HEK293T (cell line): ENCODE measurements around the gene FUT3.
"Not testable (repeated sequence)": the region's sequence is repeated elsewhere in the genome, so short reads cannot be mapped to it uniquely, and the experiment has no call there.

Source experiments
- CTCF ChIA-PET: fragments of 350-600 bp; formaldehyde crosslinking; extraction: SDS; loops from one replicate; lab custom pipeline; 2021; ENCODE audit warnings: antibody characterized with exemption, inconsistent platforms; lab: Yijun Ruan, JAX
- POLR2A ChIA-PET: fragments of 350-600 bp; formaldehyde crosslinking; extraction: SDS; loops from one replicate; lab custom pipeline; 2020; ENCODE audit warnings: antibody characterized with exemption, inconsistent platforms; lab: Yijun Ruan, JAX
- DNase-seq: peaks from one replicate; pipeline ENCODE4 v3.0.0; 2012; ENCODE audit warnings: mixed read lengths; ENCODE audit errors: extremely low spot score
- ARNT ChIP-seq: fragments of 450-650 bp; IDR thresholded peaks from 2 replicates; pipeline ENCODE4 v1.6.1; 2017; ENCODE audit warnings: mild to moderate bottlenecking
- BHLHE40 ChIP-seq: fragments of 450-650 bp; IDR thresholded peaks from 2 replicates; pipeline ENCODE4 v1.6.1; 2016; ENCODE audit warnings: mild to moderate bottlenecking, moderate library complexity, borderline replicate concordance
- CTBP1 ChIP-seq: fragments of 450-650 bp; IDR thresholded peaks from 2 replicates; pipeline ENCODE4 v1.6.1; 2016; ENCODE audit warnings: borderline replicate concordance
- ELF4 ChIP-seq: fragments of 450-650 bp; IDR thresholded peaks from 2 replicates; pipeline ENCODE4 v1.6.1; 2017; ENCODE audit warnings: antibody characterized with exemption
- FOXA1 ChIP-seq: fragments of 450-650 bp; IDR thresholded peaks from 2 replicates; pipeline ENCODE4 v1.6.1; 2016; ENCODE audit warnings: mild to moderate bottlenecking
- FOXK2 ChIP-seq: fragments of 450-650 bp; IDR thresholded peaks from 2 replicates; pipeline ENCODE4 v1.6.1; 2016; ENCODE audit warnings: mild to moderate bottlenecking
- FOXM1 ChIP-seq: fragments of 450-650 bp; IDR thresholded peaks from 2 replicates; pipeline ENCODE4 v1.6.1; 2017; ENCODE audit warnings: mild to moderate bottlenecking, borderline replicate concordance
- HDGF ChIP-seq: fragments of 450-650 bp; IDR thresholded peaks from 2 replicates; pipeline ENCODE4 v1.6.1; 2017; ENCODE audit warnings: antibody characterized with exemption, borderline replicate concordance
- L3MBTL2 ChIP-seq: fragments of 450-650 bp; conservative IDR thresholded peaks from 2 replicates; pipeline ENCODE4 v1.6.1; 2016; ENCODE audit warnings: mild to moderate bottlenecking
- LEF1 ChIP-seq: fragments of 450-650 bp; IDR thresholded peaks from 2 replicates; pipeline ENCODE4 v1.6.1; 2017; ENCODE audit warnings: mild to moderate bottlenecking, borderline replicate concordance
- NFRKB ChIP-seq: fragments of 450-650 bp; IDR thresholded peaks from 2 replicates; pipeline ENCODE4 v1.6.1; 2016; ENCODE audit warnings: mild to moderate bottlenecking, moderate library complexity
- SUZ12 ChIP-seq: fragments of 450-650 bp; IDR thresholded peaks from 2 replicates; pipeline ENCODE4 v1.6.1; 2016; ENCODE audit warnings: mild to moderate bottlenecking
- ZNF384 ChIP-seq: fragments of 450-650 bp; IDR thresholded peaks from 2 replicates; pipeline ENCODE4 v1.6.1; 2016
- TF ChIP-seq, protein P1 (sequence below): fragments of 450-650 bp; IDR thresholded peaks from 2 replicates; pipeline ENCODE4 v1.6.1; 2016

FUT3 gene

DNA sequence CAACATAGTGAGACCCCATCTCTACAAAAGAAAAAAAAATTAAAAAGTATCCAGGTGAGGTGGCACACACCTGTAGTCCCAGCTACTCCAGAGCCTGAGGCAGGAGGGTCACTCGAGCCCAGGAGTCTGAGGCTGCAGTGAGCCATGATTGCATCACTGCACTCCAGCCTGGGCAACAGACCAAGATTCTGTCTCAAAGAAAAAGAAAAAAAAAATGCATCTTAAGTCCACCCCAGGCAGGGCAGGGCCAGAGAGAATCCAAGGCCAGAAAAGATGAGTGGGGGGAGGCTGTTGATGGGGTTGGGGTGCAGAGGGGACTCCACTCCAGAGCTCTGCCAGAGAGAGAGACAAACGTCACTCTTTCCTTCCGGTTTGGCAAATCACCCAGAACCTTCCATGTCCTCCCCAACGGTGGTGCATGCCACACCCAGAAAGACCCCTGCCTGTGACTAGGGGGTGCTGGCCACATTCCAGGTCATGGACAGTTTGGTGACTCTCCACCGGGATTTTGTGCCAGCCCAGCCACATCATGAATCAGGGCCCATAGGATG lies 431 bp downstream of the FUT3 start:
- TF ChIP-seq FOXM1 (no peak), L3MBTL2 (no peak), FOXK2 (no peak), HDGF (no peak), ELF4 (no peak), ARNT (no peak), SUZ12 (no peak), CTBP1 (no peak), FOXA1 (no peak)
- ChIA-PET CTCF (no interaction called here), POLR2A (interaction anchor here (1.9 kb wide), 1 partner anchor 23 kb away, joined by 7 read pairs; no protein-coding TSS in a partner anchor)
- no peak for DNase-seq

DNA sequence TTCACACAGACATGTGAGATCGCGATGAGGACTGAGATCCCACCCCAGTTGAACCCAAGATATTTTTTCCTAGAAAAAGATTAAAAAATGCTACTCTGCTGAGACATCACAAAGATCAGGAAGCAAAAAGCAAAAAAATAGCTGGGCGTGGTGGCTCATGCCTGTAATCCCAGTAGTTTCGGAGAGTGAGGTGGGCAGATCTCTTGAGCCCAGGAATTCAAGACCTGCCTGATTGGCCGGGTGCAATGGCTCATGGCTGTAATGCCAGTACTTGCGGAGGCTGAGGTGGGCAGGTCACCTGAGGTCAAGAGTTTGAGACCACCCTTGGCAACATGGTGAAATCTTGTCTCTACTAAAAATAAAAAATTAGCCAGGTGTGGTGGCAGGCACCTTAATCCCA lies 1.1 kb downstream of the FUT3 start:
- TF ChIP-seq NFRKB (no peak), ARNT (no peak), ZNF384 (no peak), FOXA1 (no peak), LEF1 (no peak), BHLHE40 (no peak), SUZ12 (no peak), L3MBTL2 (no peak), FOXK2 (no peak), FOXM1 (no peak)
- TF ChIP-seq, protein P1, sequence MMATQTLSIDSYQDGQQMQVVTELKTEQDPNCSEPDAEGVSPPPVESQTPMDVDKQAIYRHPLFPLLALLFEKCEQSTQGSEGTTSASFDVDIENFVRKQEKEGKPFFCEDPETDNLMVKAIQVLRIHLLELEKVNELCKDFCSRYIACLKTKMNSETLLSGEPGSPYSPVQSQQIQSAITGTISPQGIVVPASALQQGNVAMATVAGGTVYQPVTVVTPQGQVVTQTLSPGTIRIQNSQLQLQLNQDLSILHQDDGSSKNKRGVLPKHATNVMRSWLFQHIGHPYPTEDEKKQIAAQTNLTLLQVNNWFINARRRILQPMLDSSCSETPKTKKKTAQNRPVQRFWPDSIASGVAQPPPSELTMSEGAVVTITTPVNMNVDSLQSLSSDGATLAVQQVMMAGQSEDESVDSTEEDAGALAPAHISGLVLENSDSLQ: no peak
- no peak for DNase-seq
- CTCF ChIA-PET: no interaction called here
- POLR2A ChIA-PET: interaction anchor here (1.9 kb wide), 1 partner anchor 22 kb away, joined by 7 read pairs; no protein-coding TSS in a partner anchor

DNA sequence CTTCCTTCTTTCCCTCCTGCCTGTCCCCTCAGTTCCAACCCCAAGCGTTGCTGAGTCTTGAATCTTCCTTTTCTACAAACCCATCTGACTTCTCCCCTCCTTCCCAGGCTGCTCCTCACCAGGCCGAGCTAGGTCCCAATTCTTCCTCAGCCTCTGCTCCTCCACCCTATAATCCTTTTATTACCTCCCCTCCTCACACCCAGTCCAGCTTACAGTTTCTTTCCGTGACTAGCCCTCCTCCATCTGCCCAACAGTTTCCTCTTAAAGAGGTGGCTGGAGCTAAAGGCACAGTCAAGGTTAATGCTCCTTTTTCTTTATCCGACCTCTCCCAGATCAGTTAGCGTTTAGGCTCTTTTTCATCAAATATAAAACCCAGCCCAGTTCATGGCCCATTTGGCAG lies 2.6 kb downstream of the FUT3 start:
- POLR2A ChIA-PET, DNase-seq: not testable (repeated sequence)
- CTCF ChIA-PET: interaction anchor here (0.7 kb wide), 1 partner anchor 16 kb away, joined by 3 read pairs; no protein-coding TSS in a partner anchor

DNA sequence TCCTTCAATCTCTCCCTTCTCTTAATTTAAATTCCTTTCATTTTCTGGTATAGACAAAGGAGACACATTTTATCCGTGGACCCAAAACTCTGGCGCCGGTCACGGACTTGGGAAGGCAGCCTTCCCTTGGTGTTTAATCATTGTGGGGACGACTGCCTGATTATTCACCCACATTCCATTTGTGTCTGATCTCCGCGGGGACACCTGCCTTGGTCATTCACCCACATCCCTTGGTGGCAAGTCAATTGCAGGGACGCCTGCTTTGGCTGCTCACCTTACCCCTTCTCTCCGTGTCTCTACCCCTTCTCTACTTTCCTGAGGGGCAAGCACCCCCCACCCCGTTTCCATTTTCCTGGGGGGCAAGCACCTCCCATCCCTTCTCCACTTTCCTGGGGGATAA lies 3.4 kb downstream of the FUT3 start:
- DNase-seq, CTCF ChIA-PET, POLR2A ChIA-PET: not testable (repeated sequence)

DNA sequence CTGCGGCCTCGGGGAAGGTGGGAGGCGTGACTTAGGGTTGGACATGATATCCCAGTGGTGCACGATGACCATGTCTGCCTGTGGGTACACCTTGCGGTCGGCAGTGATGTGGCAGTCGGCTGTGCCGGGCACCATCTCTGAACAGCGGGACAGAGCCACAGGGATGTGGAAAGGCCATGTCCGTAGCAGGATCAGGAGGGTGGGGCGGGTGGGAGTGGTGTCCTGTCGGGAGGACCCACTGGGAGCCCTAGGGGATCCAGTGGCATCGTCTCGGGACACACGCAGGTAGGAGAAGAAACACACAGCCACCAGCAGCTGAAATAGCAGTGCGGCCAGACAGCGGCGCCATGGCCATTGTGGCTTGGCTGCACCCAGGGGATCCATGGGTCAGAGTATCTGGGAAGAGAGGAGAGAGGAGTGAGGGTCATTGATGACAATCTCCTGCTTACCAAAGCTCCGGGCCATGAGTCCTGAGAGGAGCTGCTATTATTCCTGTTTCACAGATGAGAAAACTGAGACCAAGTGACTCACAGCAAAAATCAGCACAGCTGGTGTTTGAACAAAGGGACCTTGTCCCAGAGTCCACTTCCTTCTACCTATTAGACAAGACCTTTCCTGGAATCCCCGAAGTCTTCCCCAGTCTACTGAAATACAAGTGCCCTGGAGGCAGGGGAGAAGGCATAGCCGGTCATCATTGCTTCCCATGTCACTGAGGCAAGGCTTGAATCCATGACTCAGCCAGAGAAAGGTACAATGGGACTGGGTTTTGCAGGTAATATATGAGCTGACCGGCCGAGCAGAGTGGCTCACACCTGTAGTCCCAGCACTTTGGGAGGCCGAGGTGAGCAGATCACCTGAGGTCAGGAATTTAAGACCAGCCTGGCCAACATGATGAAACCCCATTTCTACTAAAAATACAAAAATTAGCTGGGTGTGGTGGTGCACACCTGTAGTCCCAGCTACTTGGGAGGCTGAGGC lies 6.5 kb downstream of the FUT3 start:
- TF ChIP-seq NFRKB (no peak), SUZ12 (no peak), FOXK2 (no peak), FOXA1 (no peak), HDGF (no peak), ARNT (no peak)
- ChIA-PET CTCF (no interaction called here), POLR2A (no interaction called here)
- no peak for DNase-seq

DNA sequence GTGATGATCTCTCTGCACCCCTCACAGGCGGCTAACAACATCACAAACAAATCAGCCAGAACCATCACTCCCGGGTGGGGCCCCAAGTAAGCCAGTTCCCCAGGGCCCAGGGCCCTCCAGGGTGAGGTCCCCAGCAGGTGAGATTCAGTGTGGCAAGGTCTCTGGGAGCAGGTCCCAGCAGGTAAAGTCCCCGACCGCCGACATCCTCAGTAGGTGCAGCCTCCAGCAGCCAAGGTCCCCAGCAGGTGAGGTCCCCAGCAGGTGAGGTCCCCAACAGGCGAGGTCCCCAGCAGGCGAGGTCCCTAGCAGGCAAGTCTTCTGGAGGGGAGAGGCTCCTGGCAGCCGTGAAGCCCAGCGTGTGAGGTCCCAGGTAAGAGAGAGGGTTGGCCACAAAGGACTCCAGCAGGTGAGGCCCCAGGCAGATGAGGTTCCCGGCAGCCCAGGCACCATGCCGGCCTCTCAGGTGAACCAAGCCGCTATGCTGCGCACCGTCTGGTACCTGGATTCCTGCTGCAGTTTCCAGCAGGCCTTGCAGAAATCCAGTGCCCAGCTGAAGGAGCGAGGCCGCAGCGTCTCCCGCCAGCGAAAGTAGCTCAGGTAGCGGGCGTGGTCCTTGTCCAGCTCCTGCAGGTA lies 7.8 kb downstream of the FUT3 start:
- DNase-seq: no peak
- CTCF ChIA-PET: interaction anchor here (0.6 kb wide), 1 partner anchor 137 kb away, joined by 7 read pairs; no protein-coding TSS in a partner anchor
- TF ChIP-seq FOXM1: no peak
- no peak for TF ChIP-seq ELF4
- POLR2A ChIA-PET: no interaction called here

DNA sequence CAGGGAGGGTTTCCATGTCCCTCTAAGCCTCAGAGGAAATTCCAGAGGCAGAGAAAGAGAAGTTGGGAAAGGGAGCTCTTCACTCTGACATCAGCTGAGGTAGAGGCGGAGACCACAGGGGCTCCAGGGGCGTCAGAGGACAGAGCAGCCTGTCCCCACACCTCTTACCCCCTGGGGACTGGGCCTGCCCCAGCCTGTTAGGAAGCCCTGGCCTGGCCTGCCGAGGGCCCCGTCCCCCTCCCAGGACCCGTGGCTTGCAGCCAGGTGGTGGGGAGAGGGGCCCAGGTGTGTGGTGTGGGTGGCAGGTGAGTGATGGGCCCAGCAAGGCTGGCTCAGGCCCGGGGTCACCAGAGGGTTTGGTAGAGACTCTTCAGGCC lies 9.5 kb downstream of the FUT3 start:
- CTCF ChIA-PET, DNase-seq: not testable (repeated sequence)
- POLR2A ChIA-PET: interaction anchor here (0.5 to 2.4 kb wide), 2 partner anchors 13 to 1522 kb away, joined by 3 to 8 read pairs; no protein-coding TSS in a partner anchor

DNA sequence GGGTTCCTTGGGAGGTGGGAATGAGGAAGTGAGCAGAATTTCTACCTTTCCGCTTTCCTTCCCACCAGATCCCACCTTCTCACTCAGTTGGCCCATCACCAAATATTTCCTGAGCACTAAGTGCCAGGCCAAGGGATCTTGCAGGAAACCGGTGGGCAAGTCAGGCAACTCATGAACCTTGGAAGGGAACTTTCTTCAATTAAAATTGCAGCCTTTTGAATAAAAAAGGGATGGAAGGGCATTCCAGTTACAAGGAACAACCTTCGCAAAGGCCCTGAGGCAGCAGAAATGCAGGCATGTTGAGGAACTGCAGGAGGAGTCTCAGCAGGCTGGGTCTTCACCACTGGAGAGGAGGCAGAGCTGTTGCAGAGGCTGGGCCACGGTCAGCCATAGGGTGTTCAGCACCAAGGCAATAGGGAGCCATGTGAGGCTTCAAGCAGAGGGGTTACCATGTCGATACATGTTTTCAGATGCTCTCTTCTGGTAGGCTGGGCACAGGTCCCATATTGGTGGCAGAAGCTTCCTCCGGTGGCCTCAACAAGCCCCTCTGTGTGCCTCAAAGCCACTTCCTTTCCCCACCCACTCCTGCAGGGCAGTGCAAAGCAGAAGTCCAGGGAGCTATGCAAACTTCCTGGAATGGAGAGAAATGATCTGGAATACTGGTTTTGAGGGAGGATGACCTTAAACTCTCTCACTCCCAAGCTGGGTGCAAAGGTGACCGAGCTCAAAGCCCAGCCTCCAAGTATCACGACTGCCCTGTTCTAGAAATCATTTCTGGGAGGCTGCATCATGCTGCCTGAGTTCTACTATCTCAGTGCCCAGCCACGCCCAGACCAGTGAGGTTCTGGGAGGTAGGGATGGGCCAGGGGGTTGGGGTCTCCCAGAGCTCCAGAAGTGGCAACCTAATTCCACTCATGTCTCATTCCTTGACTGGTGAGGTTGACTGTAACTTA lies 11.9 kb downstream of the FUT3 start, which contains the start of gene FUT6:
TSS of gene FUT6 (minus strand) at position 638 of the 953 bp plus-strand sequence. CDS start 7,135 bp downstream, outside the sequence.
- TF ChIP-seq CTBP1 (no peak), L3MBTL2 (no peak), LEF1 (no peak), FOXA1 (no peak), ARNT (no peak), SUZ12 (no peak), FOXM1 (no peak)
- ChIA-PET CTCF (no interaction called here), POLR2A (interaction anchor here (3.1 kb wide), 1 partner anchor 11 kb away, joined by 17 read pairs; no protein-coding TSS in a partner anchor)
- DNase-seq: no peak
